Stimulated activated CD4-positive, alpha-beta T cell treated with anti-CD3 and anti-CD28 coated beads, Interleukin-2, amount 100 ng/mL, for 4 hours (primary cell): ENCODE data around the gene IL16.
"Not testable (repeated sequence)": the region's sequence is repeated elsewhere in the genome, so short reads cannot be mapped to it uniquely, and the experiment has no call there.

Experiments used
- DNase-seq: peaks from one replicate; pipeline ENCODE4 v3.0.0-alpha.2; 2020; ENCODE audit warnings: low read depth

Gene IL16

DNA sequence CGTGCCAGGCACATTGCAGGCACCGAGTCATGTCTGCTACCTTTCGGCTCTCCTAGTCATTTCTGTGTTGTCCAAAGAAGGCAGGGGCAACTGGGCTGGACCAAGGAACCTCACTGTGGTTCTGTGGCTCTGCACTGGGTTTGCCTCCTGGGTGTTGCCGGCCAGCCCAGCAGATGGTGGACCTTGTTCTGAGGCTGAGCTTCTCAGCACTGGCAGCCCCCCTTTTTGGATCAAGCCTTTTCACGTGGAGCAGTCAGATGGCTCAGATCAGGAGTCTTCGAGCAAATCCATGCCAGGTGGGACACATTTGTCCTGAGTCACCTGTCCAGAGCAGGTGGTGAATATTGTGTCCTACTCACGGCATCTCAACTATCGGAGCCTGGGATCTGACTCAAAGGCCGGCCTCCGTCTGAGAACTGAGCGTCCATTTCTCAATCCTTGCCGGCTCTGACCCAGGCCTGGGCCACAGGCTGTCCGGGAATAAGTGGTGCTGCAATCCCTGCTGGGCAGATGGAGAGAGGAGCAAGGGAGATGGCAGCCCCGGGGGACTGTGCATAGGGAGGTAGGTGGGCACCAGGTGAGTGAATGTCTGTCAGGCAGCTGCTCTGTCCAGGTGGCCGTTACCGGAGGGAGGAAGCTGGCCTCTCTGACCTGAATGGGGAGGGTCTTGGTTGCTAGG, at the start of gene IL16:
Gene IL16, plus strand, starts transcription at position 304 of the 679 bp plus-strand sequence. CDS start 28,521 bp downstream, outside the sequence.
- no peak for DNase-seq

GRCh38 chr15:81151389-81151788, 45.3 kb upstream of the IL16 start:
- no peak for DNase-seq

DNA sequence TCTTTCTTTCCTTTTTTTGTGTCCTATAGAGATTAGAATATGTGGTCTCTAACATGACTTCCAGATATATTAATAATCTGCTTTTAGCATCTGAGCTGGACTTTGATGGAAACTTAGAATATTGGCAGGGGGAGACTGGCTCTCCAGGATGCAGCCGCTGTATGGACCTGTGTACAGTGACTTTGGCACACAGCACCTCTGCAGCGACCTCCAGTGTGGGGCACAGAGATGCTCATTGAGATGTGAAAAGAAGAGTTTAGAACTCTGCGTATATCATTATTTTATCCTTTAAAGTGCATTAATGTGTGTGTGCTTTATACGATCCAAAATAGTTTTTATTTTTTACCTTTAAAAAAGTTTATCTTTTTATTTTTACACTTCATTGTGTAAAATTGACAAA, 44.3 kb upstream of the IL16 start:
- DNase-seq, result no peak

DNA sequence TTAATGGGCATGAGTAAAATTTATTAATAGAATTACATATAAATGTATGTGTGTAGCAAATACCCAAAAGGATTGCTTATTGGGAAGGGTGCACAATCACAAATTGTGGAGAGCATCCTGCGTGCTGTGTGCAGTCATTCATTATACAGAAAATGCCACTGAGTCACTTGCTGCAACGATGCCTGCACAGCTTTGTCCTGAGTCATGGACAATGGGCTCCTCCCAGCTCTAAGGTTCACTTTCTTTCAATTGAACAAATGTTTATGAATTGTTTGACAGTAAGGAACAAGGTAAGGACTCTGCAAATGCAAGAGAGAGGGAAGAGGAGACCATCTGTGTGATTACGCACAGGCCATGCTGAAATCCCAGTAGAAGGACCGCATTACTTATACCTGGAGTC, 43.9 kb upstream of the IL16 start:
- no peak for DNase-seq

DNA sequence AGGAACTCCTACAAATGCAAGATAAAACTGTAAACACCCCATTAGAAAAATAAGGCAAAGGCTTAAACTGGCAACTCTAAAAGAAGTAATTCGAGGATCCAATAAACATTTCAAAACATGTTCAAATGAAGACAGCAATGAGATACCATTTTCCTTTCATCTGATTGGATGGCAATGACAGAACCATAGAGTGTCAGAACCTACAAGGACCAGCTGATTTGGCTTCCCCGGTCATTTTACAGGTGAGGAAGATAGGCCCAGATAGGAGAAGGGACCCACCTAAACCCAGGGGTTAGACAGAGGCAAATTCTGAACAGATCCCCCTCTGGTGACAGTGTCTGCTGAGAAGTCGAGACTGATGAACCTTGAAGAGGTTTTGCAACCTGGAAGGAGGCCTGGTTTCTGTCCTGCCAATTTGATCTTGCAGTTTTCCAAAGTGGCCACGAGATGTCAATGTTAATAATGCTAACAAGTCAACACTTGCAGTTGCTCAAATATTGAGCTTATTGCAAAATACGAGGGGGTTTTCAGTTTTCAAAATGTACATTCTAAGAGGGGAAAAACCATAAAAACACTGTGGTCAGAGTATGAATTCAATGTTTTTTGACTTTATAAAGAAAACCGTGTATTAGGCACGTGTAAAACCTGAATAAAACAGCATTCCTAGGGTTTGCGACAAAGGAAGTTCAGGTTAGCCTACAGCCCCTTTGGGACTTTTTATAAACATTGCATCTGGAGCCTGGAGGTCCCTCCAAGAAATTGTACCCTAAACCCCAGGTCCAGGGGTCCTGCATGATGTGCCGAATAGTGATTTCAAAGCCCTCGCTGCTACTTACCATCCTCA, 41.1 kb upstream of the IL16 start:
- DNase-seq, result no peak

DNA sequence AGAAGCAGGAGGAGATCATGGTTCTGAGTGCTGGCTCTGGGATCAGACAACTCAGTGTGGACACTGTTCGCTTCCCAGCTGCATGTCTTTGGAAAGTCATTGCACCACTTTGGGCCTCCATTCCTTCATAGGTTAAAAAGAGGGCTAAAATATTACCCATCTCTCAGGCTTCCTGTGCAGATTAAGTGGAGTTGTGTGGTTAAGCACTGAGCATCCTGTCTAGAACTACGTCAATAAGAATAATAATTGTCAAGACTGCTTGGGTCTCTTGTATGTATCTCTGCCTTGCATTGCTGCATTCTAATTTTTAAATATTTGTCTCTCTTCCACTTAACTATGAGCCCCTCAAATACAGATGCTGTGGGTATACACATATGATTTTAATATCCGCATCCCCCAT, 40.4 kb upstream of the IL16 start:
- no peak for DNase-seq

DNA sequence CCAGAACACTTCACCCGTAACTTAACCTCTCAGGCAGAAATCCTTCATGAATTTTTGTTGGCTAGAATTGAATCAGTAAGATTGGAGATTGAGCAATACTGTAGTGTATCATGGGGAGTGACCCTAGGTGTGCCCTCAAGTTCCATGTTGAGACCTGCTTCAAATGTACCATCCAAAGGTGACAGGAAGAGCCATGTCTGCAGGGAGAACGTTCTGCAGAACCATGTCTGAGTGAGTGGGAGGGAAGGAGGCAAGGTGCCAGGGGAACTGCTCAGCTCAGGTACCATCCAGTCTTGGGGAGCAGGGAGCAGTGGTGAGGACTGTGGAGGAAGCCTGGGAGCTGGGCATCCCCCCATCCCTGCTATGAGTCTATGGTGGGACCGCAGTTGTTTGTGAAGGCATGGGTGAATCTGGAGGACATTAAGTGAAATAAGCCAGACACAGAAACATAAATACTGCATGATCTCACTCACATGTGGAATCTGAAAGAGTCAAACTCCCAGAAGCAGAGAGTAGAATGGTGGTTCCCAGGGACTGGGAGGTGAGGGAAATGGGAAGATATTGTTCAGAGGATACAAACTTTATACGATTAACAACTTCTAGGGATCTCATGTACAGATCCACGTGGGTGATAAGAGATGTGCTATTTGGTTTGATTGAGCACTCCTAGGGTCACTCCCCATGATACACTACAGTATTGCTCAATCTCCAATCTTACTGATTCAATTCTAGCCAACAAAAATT, 39.3 kb upstream of the IL16 start:
- DNase-seq, result no peak

- DNase-seq, result no peak
Measured at GRCh38 chr15:81157939-81158223, 38.8 kb upstream of the IL16 start.

DNA sequence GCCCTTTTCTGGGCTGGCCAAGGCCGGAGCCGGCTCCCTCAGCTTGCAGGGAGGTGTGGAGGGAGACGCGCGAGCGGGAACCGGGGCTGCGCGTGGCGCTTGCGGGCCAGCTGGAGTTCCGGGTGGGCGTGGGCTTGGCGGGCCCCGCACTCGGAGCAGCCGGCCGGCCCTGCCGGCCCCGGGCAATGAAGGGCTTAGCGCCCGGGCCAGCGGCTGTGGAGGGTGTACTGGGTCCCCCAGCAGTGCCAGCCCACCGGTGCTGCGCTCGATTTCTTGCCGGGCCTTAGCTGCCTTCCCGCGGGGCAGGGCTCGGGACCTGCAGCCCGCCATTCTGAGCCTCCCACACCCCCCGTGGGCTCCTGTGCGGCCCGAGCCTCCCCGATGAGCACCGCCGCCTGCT, 38.1 kb upstream of the IL16 start:
- not testable (repeated sequence) for DNase-seq

DNA sequence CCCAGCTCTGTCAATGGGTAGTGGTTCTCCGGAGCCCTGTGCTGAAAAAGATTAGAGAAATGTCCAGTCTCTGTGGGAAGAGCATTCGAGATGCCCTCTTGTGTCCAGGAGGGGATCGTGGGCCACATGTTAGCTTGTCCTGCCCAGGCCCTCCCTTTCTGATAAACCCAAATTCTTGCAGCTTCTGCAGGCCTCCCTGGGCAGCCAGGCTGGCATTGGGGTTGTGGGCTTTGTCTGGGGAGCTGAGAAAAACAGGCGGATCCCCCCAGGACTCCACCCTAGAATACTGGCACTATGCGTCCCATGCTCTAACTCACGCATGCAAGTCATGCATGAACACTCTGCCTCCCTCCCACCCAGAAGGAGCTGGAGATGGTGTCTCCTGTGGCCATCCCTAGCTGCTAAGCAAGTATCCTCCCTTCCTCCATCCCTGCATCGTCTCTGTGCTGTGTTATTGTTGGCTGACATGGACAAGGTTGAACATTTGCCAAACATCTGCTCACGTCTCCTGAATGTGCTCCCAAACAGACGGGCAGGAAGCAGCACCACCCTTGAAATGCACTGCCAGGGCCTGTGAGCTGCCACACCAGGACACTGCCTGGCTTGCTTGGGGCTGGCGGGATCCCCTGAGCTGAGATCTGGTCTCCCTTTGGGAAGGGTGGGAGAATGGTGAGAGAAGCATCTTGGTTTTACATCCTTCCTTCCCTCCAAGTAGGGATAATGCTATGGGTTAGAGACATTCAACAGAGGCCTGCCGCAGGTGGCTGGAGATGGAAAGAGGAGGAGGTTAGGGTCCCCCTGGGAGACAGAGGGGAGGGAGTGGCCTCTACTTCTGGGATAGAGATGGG, 36.1 kb upstream of the IL16 start:
- DNase-seq, result no peak

GRCh38 chr15:81161160-81161673, 35.5 kb upstream of the IL16 start:
- no peak for DNase-seq

GRCh38 chr15:81161851-81162250, 34.8 kb upstream of the IL16 start:
- DNase-seq, result no peak

- DNase-seq, result no peak
Measured at GRCh38 chr15:81163961-81164800, 32.5 kb upstream of the IL16 start.

GRCh38 chr15:81165535-81165934, 31.1 kb upstream of the IL16 start:
- DNase-seq, result no peak

GRCh38 chr15:81166636-81167305, 29.9 kb upstream of the IL16 start:
- no peak for DNase-seq

- no peak for DNase-seq
Measured at GRCh38 chr15:81168131-81168526, 28.6 kb upstream of the IL16 start.

- no peak for DNase-seq
Measured at GRCh38 chr15:81168644-81169043, 28.0 kb upstream of the IL16 start.

GRCh38 chr15:81170511-81170910, 26.2 kb upstream of the IL16 start:
- DNase-seq, result no peak

GRCh38 chr15:81171286-81171685, 25.4 kb upstream of the IL16 start:
- no peak for DNase-seq

GRCh38 chr15:81174125-81174791, 22.4 kb upstream of the IL16 start:
- no peak for DNase-seq
